K562 (cell line): ENCODE results near the gene GRIK1. TPM values are rescaled to one million over a fixed set of nuclear protein-coding genes. Genes with fewer than 3 reads are reported as not detected.

ENCODE experiments used
- ADNP ChIP-seq: fragments of 200-800 bp; sonication (Bioruptor generic); IDR thresholded peaks from 2 replicates; pipeline ENCODE4 v1.6.1; 2016; ENCODE audit warnings: missing genetic modification characterization, missing compliant biosample characterization
- E2F8 ChIP-seq: fragments of 450-650 bp; IDR thresholded peaks from 2 replicates; pipeline ENCODE4 v1.7.1; 2018; ENCODE audit warnings: mild to moderate bottlenecking, low read depth; ENCODE audit not compliant: partially characterized antibody
- EWSR1 ChIP-seq: fragments of 450-650 bp; IDR thresholded peaks from 2 replicates; pipeline ENCODE4 v1.6.1; 2018; ENCODE audit warnings: borderline replicate concordance, mild to moderate bottlenecking, low read depth, moderate library complexity; ENCODE audit not compliant: partially characterized antibody
- FIP1L1 ChIP-seq: fragments of 200-400 bp; formaldehyde crosslinking; IDR thresholded peaks from 2 replicates; pipeline ENCODE4 v1.6.1; 2018; ENCODE audit warnings: mild to moderate bottlenecking, low read depth, low read length; ENCODE audit not compliant: poor library complexity, severe bottlenecking
- FOSL1 ChIP-seq: fragments of 200-800 bp; sonication (Bioruptor generic); conservative IDR thresholded peaks from 2 replicates; pipeline ENCODE4 v1.6.1; 2016; ENCODE audit warnings: missing genetic modification characterization, missing compliant biosample characterization
- FUS ChIP-seq: fragments of 200-400 bp; formaldehyde crosslinking; optimal IDR thresholded peaks from 2 replicates; pipeline ENCODE3; 2017; ENCODE audit warnings: low read depth, low read length
- NFRKB ChIP-seq: fragments of 450-650 bp; IDR thresholded peaks from 2 replicates; pipeline ENCODE4 v1.6.1; 2016; ENCODE audit warnings: low read depth
- RCOR1 ChIP-seq, 2 experiments: IDR thresholded peaks; 2 replicates each; pipeline ENCODE4 v1.6.1; 2012; ENCODE audit warnings: low read depth in 2 of 2, low read length in 2 of 2, borderline replicate concordance in 1 of 2, improper control_type of control experiment in 1 of 2
- SRSF9 ChIP-seq: fragments of 200-400 bp; formaldehyde crosslinking; IDR thresholded peaks from 2 replicates; pipeline ENCODE4 v1.6.1; 2017; ENCODE audit warnings: low read depth, low read length, borderline replicate concordance
- TCF3 ChIP-seq: sonication (generic); formaldehyde crosslinking; IDR thresholded peaks from 2 replicates; pipeline ENCODE4 v1.4.0; 2020; ENCODE audit warnings: mild to moderate bottlenecking, missing genetic modification reagents
- TEAD4 ChIP-seq, 2 experiments: sonication (generic) in 1 of 2; formaldehyde crosslinking in 1 of 2; IDR thresholded peaks; 2 replicates each; pipeline versions ENCODE4 v1.6.1 to v1.8.0; 2012 to 2022; ENCODE audit warnings: borderline replicate concordance in 1 of 2, inconsistent platforms in 1 of 2, low read length in 1 of 2, mild to moderate bottlenecking in 1 of 2, missing genetic modification reagents in 1 of 2
- TOE1 ChIP-seq, 2 experiments: fragments of 450-650 bp in 1 of 2; sonication (generic) in 1 of 2; formaldehyde crosslinking in 1 of 2; IDR thresholded peaks; 2 replicates each; pipeline versions ENCODE4 v1.7.1 to v1.8.0; 2016 to 2022; ENCODE audit warnings: borderline replicate concordance in 2 of 2, mild to moderate bottlenecking in 2 of 2, antibody characterized with exemption in 1 of 2, inconsistent platforms in 1 of 2, low read depth in 1 of 2, missing genetic modification reagents in 1 of 2, moderate library complexity in 1 of 2
- ZKSCAN8 ChIP-seq: fragments of 200-800 bp; sonication (Bioruptor generic); IDR thresholded peaks from 2 replicates; pipeline ENCODE4 v1.6.1; 2016; ENCODE audit warnings: missing genetic modification characterization, missing compliant biosample characterization
- ZNF280A ChIP-seq: fragments of 450-650 bp; IDR thresholded peaks from 2 replicates; pipeline ENCODE4 v1.6.1; 2018; ENCODE audit warnings: mild to moderate bottlenecking, low read depth; ENCODE audit not compliant: partially characterized antibody
- ZNF57 ChIP-seq: fragments of 450-650 bp; formaldehyde crosslinking; IDR thresholded peaks from 2 replicates; pipeline ENCODE4 v1.4.0; 2020; ENCODE audit warnings: mild to moderate bottlenecking, moderate library complexity
- ZNF766 ChIP-seq: fragments of 200-800 bp; sonication (Bioruptor generic); conservative IDR thresholded peaks from 2 replicates; pipeline ENCODE4 v1.6.1; 2016; ENCODE audit warnings: missing genetic modification characterization, missing compliant biosample characterization
- polyA plus RNA-seq, 8 experiments: library from polyadenylated mRNA; depleted of rRNA in 4 of 8; stranded (reverse) in 5 of 8; unstranded in 3 of 8; fragments of >200 nt; fragmentation: Nextera tagmentation in 2 of 8; fragmentation: Illumina TruSeq in 1 of 8; extraction: Ambion mirVana in 2 of 8; extraction: Trizol in 1 of 8; gene quantifications; 2 replicates each; pipeline versions ENCODE4 v1.2.1 to v1.2.3, GENCODE V29; 2011 to 2014; ENCODE audit warnings: inconsistent platforms in 1 of 8, missing spikeins in 1 of 8
- total RNA-seq, 7 experiments: library from RNA; depleted of rRNA in 6 of 7; stranded (reverse); fragments of >200 nt in 6 of 7; fragmentation: Illumina TruSeq in 2 of 7; extraction: Trizol in 2 of 7; gene quantifications; 2 replicates each; pipeline versions ENCODE4 v1.2.1 to v1.2.3, GENCODE V29; 2011 to 2021; ENCODE audit warnings: low replicate concordance in 1 of 7

Gene GRIK1
- total and polyA plus RNA-seq, 9 of the 15 experiments (the other 6 are each of a cell fraction or from before 2014, with no cell fraction given), result 0.17 to 2.8 (median 0.53) TPM

GRCh38 chr21:29647353-29647781 lies 292.4 kb downstream of the GRIK1 start (continued):
- peak; percentile 83 for TF ChIP-seq TEAD4 (IDR thresholded peaks at IDR 0.05; ENCODE audit: low read length)
- TF ChIP-seq TEAD4 (CRISPR knock-in tag; IDR thresholded peaks at IDR 0.05; ENCODE audit: borderline replicate concordance), result no peak
- no peak for TF ChIP-seq FUS
- no peak for TF ChIP-seq ZNF280A
- TF ChIP-seq NFRKB, result peak; percentile 86
- TF ChIP-seq FIP1L1, result no peak
- TF ChIP-seq TOE1 (IDR thresholded peaks at IDR 0.05; ENCODE audit: borderline replicate concordance), result 0 out of 2 replicates have a peak, but pooled peaks have one; percentile 45
- TF ChIP-seq TOE1 (CRISPR knock-in tag; IDR thresholded peaks at IDR 0.05; ENCODE audit: borderline replicate concordance, low read depth), result no peak
- peak; percentile 94 for TF ChIP-seq FOSL1 (tag)
- peak in 1 of 2 experiments; percentile 70; a peak in 1 of 4 replicates for TF ChIP-seq RCOR1 (IDR thresholded peaks at IDR 0.05; ENCODE audit: borderline replicate concordance in 1 of 2, low read depth in 2 of 2, low read length in 2 of 2)
- TF ChIP-seq EWSR1, result no peak
- peak; percentile 57; the same call in 1 of the 2 replicates for TF ChIP-seq ZNF766 (CRISPR knock-in tag)
- TF ChIP-seq ADNP (tag), result no peak
- TF ChIP-seq E2F8, result peak; percentile 53
- TF ChIP-seq SRSF9, result no peak
- peak; percentile 84 for TF ChIP-seq ZKSCAN8 (CRISPR knock-in tag)
- peak; percentile 89 for TF ChIP-seq TCF3 (CRISPR knock-in tag)
- TF ChIP-seq ZNF57, result no peak
